NCI-H1105 (cell line): ENCODE results near the gene RPS19.

Source experiments
- DNase-seq: peaks from one replicate; lab custom pipeline; 2025; lab: John Stamatoyannopoulos, UW

RPS19 gene

GRCh38 chr19:41859618-41860418 is at the start of gene RPS19:
RPS19 (plus strand) TSS chr19:41860255; CDS start chr19:41860775, 520 bp downstream.
- DNase-seq, result peak; percentile 98

DNA sequence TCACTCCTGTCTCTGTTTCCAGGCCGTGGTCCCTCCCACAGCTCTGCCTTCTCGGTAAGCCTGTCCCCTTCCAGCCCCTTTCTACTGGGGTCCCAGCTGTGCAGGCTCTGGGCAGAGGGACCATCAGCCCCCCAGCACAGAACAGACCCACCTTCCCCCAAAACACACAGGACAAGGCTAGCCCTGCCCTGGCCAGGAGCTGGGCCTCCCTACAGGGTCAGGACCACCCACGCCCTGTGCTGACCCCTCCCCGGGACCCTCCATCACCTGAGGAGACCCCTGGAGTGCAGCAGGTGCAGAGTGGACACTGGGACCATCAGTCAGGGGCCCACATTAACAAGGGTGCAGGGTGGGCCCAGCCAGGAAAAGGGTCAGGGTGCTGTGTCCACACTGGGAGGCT is 49.8 kb upstream of the RPS19 start:
- no peak for DNase-seq

DNA sequence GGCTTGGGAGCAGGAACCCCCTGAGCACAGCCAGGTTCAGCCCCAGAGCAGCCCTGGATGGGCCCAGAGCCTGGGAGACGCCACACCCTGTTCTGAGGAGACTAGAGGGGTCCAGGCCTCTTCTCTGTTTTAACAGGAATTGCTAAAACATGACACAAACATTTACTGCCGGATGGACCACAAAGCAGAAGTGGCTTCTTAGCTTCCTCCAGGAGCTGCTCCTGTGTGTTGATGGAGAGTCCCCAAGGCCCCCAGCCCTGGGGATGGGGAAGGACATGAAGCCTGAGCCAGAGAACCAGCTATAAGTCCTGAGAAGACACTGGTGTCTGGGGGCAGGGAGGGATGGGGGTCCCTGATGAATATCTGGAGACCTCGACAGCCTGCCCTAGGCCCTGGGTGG is 49.0 kb upstream of the RPS19 start:
- no peak for DNase-seq

GRCh38 chr19:41811981-41812380 is 48.1 kb upstream of the RPS19 start:
- DNase-seq, result no peak

DNA sequence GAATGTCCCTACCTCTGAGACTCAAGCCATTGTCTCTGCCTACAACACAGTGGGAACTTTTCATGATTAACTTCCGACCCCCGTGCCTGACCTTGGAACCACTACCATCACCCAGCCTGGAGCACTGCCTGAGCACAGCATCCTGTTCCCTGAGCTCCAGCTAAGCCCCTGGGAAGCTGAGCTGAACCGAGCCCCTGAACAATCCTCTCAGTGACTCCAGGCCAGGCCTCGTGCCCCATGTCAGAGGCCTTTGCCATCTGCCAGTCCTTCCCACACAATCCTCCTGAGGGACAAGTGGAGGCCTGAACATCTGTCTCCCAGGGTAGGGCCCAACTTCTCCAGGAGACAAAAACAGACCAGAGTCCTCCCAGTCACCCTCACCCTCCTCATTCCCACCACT is 46.1 kb upstream of the RPS19 start:
- no peak for DNase-seq

- no peak for DNase-seq
These were observed 44.8 kb upstream of the RPS19 start for GRCh38 chr19:41815301-41815700.

- no peak for DNase-seq
These were observed 43.3 kb upstream of the RPS19 start for GRCh38 chr19:41816761-41817160.

- DNase-seq, result peak; percentile 81
These were observed 38.9 kb upstream of the RPS19 start for GRCh38 chr19:41821003-41821735.

DNA sequence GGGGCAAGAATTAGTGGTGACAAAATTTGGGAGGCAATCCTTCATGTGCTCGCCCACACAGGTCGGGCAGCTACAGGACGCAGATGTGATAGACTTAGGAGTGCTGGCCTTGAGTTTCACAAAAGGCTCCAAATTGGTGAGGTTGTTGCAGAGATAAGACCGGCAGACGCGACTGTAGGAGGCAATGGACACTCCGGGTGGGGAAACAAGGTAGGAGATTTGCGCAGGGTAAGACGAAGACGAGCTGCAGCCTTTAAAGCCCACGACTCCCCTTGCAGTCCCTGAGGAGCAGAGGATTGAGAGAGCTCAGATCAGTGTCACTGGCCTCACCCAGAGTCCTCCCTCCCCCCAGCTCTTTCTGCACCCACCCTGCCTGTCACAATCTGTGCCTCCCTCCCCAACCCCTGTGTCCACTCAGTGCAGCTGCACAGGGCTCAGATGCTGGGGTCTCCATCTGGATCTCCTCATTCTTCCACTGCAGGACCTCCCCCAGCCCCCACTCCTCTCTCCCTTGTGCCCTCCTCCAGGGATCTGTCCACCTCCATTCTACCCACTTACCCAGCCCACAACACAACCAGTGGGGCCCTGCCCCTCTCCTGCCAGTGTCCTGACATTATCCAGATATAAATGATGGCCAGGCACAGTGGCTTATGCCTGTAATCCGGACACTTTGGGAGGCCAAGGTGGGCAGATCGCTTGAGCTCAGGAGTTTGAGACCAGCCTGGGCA is 21.9 kb upstream of the RPS19 start:
- DNase-seq, result no peak

DNA sequence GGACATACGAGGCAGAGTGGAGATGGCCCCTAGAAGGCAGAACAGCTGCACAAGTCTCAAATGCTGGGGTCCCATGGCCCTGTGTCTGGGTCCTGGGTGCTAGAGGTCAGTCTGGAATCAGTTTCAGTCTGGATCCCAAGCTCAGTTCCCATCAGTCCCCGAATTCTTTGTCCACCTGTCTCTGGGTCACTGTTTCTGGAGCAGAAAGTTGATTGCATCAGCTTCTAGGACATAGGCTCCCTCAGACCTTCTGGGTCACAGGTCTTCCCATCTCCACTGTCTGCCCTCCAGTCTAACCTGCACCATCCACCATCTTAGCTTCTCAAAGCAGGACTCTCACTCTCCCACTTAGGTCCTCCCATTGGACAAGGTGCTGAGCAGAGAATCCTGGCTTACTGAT is 20.8 kb upstream of the RPS19 start:
- DNase-seq, result no peak

DNA sequence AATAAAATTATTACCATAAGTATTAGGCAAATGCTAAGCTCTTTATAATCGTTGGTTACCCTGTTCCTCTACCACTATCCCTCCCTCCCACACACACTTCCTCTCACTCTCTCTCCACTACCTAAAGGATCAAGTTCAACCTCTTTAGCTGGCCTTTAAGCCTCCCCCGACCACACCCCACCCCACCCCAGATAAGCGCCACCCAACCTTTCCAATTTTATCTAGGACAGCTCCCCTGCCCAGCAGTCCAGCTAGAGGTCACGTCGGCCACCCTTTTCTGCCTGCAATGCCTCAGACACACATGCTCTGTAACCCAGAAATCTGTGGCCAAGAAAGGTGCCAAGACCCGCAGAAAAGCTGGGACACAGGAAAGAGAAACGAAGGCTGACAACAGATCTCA is 16.7 kb upstream of the RPS19 start:
- DNase-seq, result no peak

- DNase-seq, result no peak
These were observed 15.5 kb upstream of the RPS19 start, which contains the start of gene LYPD4 for GRCh38 chr19:41844601-41845000. LYPD4 (minus strand) TSS chr19:41844683; CDS start chr19:41839285, 5,398 bp downstream.

DNA sequence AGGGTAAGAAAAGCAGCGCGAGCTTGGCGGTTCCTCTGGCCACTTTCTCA is 15.2 kb upstream of the RPS19 start, which contains the start of gene DMRTC2:
TSS of gene DMRTC2 (plus strand) at position 42 of the 50 bp plus-strand sequence. CDS start 2,387 bp downstream, outside the sequence.
- DNase-seq, result no peak

GRCh38 chr19:41845051-41845590 is 14.9 kb upstream of the RPS19 start:
- DNase-seq, result no peak

DNA sequence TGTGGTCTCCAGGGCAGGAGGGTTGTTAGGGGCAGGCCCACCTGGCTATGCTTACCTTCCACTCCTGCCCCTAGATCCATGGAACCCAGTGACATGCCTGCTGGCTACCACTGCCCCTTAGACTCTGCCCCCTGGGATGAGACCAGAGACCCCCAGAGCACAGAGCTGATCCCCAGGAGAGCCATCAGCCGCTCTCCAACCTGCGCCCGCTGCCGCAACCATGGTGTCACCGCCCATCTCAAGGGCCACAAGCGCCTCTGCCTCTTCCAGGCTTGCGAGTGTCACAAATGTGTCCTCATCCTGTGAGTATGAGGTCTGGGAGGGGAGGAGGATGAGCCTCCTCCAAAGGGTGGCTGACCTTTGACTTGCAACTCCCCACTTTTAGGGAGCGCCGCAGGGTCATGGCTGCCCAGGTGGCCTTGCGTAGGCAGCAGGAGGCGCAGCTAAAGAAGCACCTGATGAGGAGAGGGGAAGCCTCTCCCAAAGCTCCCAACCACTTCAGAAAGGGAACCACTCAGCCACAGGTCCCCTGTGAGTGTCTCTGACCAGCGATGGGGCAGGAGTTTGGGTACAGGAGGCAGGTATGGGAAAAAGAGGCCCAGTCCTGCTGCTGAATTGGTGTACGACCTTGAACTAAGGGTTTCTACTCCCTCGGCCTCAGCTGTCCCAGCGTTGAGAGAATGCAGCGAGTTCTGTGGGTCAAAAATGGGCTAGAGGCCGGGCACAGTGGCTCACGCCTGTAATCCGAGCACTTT is 12.5 kb upstream of the RPS19 start:
- DNase-seq, result no peak

- no peak for DNase-seq
These were observed 11.4 kb upstream of the RPS19 start for GRCh38 chr19:41848666-41849065.

GRCh38 chr19:41849067-41849466 is 11.0 kb upstream of the RPS19 start:
- no peak for DNase-seq

DNA sequence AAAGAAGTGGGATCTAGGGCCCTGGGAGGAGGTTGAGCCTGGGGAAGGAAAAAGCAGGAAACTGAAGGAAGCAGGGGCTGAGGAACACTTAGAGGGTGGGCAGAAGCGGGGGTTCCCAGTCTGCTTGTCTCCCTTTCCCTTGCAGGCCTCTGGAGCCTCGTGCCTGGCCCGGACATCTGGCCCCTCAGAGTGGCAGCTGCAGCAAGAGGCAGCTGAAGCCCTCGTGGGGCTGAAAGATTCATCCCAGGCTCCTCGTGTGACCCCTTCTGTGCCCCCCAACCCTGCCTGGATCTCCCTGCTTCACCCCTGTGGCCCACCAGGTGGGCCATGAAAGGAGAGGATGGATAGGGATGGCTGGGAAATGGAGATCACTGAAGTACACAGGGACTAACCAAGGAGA is 9.7 kb upstream of the RPS19 start:
- no peak for DNase-seq

GRCh38 chr19:41851456-41851855 is 8.6 kb upstream of the RPS19 start:
- no peak for DNase-seq

GRCh38 chr19:41853344-41853743 is 6.7 kb upstream of the RPS19 start:
- no peak for DNase-seq

- no peak for DNase-seq
These were observed 6.3 kb upstream of the RPS19 start for GRCh38 chr19:41853768-41854167.

DNA sequence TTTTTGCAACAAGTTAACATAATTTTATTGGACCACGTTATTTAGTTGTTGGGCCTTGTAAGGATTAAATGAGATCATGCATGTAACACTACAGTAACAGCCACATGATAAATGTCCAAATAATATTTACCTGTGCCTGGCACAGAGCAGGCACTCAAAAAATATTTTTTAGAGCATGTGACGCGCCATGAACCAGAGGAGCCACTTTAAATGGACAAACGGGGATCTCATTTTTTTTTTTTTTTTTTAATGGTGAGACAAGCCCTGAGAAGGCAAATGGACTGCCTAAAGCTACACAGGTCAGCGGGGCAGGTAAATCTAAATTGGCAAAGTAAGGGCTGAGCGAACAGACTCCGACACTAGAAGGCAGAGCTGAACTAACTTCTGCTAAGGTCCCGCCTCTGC is 840 bp upstream of the RPS19 start:
- no peak for DNase-seq
